ENCODE measurements around the gene CPT1A. TPM values are rescaled to one million over a fixed set of nuclear protein-coding genes. Genes with fewer than 3 reads are reported as not detected.

CPT1A gene
- total RNA-seq, 1 experiment from 2014 or later = 153 TPM

DNA sequence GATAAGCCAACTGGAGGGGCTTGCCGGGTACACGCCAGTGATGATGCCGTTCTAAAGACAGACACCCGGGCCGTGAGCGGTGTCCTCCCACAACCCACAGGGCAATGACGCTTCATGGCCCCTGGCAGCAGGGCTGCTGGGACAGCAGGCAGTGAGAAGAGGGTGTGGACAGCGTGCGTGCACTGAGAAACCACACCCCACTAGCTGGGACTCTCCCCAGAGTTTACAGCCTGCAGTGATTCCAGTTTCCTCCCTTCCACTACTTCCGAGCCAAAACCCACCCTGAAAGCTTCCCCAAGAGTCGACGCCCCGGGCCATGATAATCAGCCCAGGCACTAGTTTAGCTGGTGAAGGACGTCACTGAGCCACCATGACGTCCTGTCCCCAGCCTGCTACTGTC lies 29.2 kb downstream of the CPT1A start:
- Histone ChIP-seq H3K4me1 (ENCODE audit: control insufficient read depth, insufficient read depth, low read length) (peaks cover 3% of the 10 kb centered on the region; the same call in 1 of the 2 replicates), H3K27me3 (ENCODE audit: control insufficient read depth, insufficient read depth, low read length) (no peaks in the 10 kb centered on the region), H3K27ac (ENCODE audit: low read length) (no peak overlapping the region), H3K4me3 (ENCODE audit: low read depth in 2 of 2, low read length in 2 of 2) (no peak overlapping the region), H3K36me3 (ENCODE audit: control insufficient read depth, insufficient read depth, low read length) (peaks cover 6% of the 10 kb centered on the region; the same call in 1 of the 2 replicates), H3K9me3 (ENCODE audit: control insufficient read depth, insufficient read depth, low read depth, low read length) (no peaks in the 10 kb centered on the region)
- DNase-seq (ENCODE audit: low read depth, low spot score) (no peak), ATAC-seq (no peak)
- in situ Hi-C loops (cut with HindIII; ENCODE audit: low pct_unique_long_range_greater_than_20kb, low sequenced_read_pairs) (no loop called here), intact Hi-C loops (cut with micrococcal nuclease; ENCODE audit: unreplicated experiment) (no loop called here)
- no peak for TF ChIP-seq POLR2AphosphoS5 (IDR thresholded peaks at IDR 0.05; ENCODE audit: low read depth, low read length)
- CTCF ChIA-PET = interaction anchor here (0.6 kb wide), 1 partner anchor 1702 kb away, joined by 4 read pairs; no protein-coding TSS in a partner anchor
- BruUV-seq (replicated peaks) = no TSS peak
- POLR2A ChIA-PET = no interaction called here

DNA sequence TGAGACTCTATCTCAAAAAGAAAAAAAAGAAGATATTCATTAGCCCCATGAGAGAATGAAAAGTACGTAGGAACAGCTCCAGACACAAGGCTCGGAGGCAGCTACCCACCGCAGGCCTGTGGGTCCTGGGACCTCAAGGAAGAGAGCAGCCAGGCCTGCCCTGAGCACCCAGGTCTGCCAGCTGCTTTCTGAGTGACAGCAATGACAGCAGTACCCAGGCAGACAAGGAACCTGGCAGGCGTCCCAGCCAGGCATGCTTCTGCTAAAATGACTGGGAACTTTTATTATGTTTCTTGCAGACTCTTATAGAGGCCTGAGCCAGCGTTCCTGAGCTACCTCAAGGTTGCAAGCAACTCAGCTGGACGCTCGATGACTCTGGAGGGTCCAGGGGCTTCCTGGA lies 31.6 kb downstream of the CPT1A start:
- TF ChIP-seq SIN3A (IDR thresholded peaks at IDR 0.05; ENCODE audit: borderline replicate concordance, insufficient read depth, low read depth, low read length) (no peak), POLR2AphosphoS5 (IDR thresholded peaks at IDR 0.05; ENCODE audit: low read depth, low read length) (no peak), TCF7L2 (IDR thresholded peaks at IDR 0.05; ENCODE audit: low read depth, low read length) (no peak)
- TF ChIP-seq, protein P1, sequence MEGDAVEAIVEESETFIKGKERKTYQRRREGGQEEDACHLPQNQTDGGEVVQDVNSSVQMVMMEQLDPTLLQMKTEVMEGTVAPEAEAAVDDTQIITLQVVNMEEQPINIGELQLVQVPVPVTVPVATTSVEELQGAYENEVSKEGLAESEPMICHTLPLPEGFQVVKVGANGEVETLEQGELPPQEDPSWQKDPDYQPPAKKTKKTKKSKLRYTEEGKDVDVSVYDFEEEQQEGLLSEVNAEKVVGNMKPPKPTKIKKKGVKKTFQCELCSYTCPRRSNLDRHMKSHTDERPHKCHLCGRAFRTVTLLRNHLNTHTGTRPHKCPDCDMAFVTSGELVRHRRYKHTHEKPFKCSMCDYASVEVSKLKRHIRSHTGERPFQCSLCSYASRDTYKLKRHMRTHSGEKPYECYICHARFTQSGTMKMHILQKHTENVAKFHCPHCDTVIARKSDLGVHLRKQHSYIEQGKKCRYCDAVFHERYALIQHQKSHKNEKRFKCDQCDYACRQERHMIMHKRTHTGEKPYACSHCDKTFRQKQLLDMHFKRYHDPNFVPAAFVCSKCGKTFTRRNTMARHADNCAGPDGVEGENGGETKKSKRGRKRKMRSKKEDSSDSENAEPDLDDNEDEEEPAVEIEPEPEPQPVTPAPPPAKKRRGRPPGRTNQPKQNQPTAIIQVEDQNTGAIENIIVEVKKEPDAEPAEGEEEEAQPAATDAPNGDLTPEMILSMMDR (IDR thresholded peaks at IDR 0.05) = no peak
- TF ChIP-seq, protein P2, sequence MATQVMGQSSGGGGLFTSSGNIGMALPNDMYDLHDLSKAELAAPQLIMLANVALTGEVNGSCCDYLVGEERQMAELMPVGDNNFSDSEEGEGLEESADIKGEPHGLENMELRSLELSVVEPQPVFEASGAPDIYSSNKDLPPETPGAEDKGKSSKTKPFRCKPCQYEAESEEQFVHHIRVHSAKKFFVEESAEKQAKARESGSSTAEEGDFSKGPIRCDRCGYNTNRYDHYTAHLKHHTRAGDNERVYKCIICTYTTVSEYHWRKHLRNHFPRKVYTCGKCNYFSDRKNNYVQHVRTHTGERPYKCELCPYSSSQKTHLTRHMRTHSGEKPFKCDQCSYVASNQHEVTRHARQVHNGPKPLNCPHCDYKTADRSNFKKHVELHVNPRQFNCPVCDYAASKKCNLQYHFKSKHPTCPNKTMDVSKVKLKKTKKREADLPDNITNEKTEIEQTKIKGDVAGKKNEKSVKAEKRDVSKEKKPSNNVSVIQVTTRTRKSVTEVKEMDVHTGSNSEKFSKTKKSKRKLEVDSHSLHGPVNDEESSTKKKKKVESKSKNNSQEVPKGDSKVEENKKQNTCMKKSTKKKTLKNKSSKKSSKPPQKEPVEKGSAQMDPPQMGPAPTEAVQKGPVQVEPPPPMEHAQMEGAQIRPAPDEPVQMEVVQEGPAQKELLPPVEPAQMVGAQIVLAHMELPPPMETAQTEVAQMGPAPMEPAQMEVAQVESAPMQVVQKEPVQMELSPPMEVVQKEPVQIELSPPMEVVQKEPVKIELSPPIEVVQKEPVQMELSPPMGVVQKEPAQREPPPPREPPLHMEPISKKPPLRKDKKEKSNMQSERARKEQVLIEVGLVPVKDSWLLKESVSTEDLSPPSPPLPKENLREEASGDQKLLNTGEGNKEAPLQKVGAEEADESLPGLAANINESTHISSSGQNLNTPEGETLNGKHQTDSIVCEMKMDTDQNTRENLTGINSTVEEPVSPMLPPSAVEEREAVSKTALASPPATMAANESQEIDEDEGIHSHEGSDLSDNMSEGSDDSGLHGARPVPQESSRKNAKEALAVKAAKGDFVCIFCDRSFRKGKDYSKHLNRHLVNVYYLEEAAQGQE (IDR thresholded peaks at IDR 0.05; ENCODE audit: insufficient read depth in 1 of 2, low read depth in 2 of 2, low read length in 1 of 2) = no peak
- Histone ChIP-seq H3K4me1 (ENCODE audit: control insufficient read depth, insufficient read depth, low read length) (no peaks in the 10 kb centered on the region), H3K4me3 (ENCODE audit: low read depth in 2 of 2, low read length in 2 of 2) (no peak overlapping the region), H3K9me3 (ENCODE audit: control insufficient read depth, insufficient read depth, low read depth, low read length) (no peaks in the 10 kb centered on the region), H3K27me3 (ENCODE audit: control insufficient read depth, insufficient read depth, low read length) (no peaks in the 10 kb centered on the region), H3K36me3 (ENCODE audit: control insufficient read depth, insufficient read depth, low read length) (peaks cover 5% of the 10 kb centered on the region; the same call in 1 of the 2 replicates), H3K27ac (ENCODE audit: low read length) (no peak overlapping the region)
- DNase-seq (ENCODE audit: low read depth, low spot score) = no peak
- TSS peak; percentile 56 for BruUV-seq (replicated peaks)
- intact Hi-C loops (cut with micrococcal nuclease; ENCODE audit: unreplicated experiment) = no loop called here
- ATAC-seq = 0 out of 2 replicates have a peak, but pooled peaks have one; percentile 35
- POLR2A ChIA-PET = no interaction called here
- CTCF ChIA-PET = no interaction called here
- in situ Hi-C loops (cut with HindIII; ENCODE audit: low pct_unique_long_range_greater_than_20kb, low sequenced_read_pairs) = no loop called here

DNA sequence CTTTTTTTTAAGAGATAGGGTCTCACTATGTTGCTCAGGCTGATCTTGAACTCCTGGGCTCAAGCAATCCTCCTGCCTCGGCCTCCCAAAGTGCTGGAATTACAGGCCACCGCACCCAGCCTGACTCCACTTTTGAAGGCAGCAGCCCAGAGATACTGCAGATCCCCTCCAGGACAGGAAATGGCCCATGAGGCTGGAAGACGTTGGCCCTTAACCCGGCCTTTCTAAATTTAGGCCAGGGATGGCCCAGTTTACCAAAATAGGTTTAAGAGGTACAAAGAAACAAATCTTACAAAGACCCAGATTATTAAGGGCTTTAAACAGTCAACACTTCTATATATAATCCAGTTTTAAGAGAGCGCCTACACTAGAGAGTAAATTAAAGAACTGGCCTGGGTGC lies 32.2 kb downstream of the CPT1A start:
- BruUV-seq (replicated peaks) = no TSS peak
- Histone ChIP-seq H3K4me3 (ENCODE audit: low read depth in 2 of 2, low read length in 2 of 2) (no peak overlapping the region), H3K36me3 (ENCODE audit: control insufficient read depth, insufficient read depth, low read length) (peaks cover 2% of the 10 kb centered on the region; the same call in 1 of the 2 replicates), H3K27me3 (ENCODE audit: control insufficient read depth, insufficient read depth, low read length) (no peaks in the 10 kb centered on the region), H3K27ac (ENCODE audit: low read length) (no peak overlapping the region), H3K9me3 (ENCODE audit: control insufficient read depth, insufficient read depth, low read depth, low read length) (no peaks in the 10 kb centered on the region), H3K4me1 (ENCODE audit: control insufficient read depth, insufficient read depth, low read length) (no peaks in the 10 kb centered on the region)
- ATAC-seq (no peak), DNase-seq (ENCODE audit: low read depth, low spot score) (no peak)
- TF ChIP-seq, protein P1 (IDR thresholded peaks at IDR 0.05) = no peak
- TF ChIP-seq, protein P2 (IDR thresholded peaks at IDR 0.05; ENCODE audit: insufficient read depth in 1 of 2, low read depth in 2 of 2, low read length in 1 of 2) = no peak
- TF ChIP-seq POLR2AphosphoS5 (IDR thresholded peaks at IDR 0.05; ENCODE audit: low read depth, low read length) (no peak), TCF7L2 (IDR thresholded peaks at IDR 0.05; ENCODE audit: low read depth, low read length) (no peak), SIN3A (IDR thresholded peaks at IDR 0.05; ENCODE audit: borderline replicate concordance, insufficient read depth, low read depth, low read length) (no peak)
- in situ Hi-C loops (cut with HindIII; ENCODE audit: low pct_unique_long_range_greater_than_20kb, low sequenced_read_pairs) = no loop called here
- ChIA-PET POLR2A (interaction anchor here (0.6 kb wide), 1 partner anchor 95 kb away, joined by 4 read pairs; no protein-coding TSS in a partner anchor), CTCF (no interaction called here)
- intact Hi-C loops (cut with micrococcal nuclease; ENCODE audit: unreplicated experiment) = no loop called here
